Epidermal melanocyte (primary cell): ENCODE measurements around the gene RHBDL1.
A peak's percentile ranks its signal among the peaks of the same experiment; 100 is the strongest.

ENCODE experiments used
- DNase-seq: peaks from one replicate; pipeline ENCODE4 v3.0.0; 2011; ENCODE audit warnings: low spot score; ENCODE audit not compliant: insufficient read length

The RHBDL1 gene

DNA sequence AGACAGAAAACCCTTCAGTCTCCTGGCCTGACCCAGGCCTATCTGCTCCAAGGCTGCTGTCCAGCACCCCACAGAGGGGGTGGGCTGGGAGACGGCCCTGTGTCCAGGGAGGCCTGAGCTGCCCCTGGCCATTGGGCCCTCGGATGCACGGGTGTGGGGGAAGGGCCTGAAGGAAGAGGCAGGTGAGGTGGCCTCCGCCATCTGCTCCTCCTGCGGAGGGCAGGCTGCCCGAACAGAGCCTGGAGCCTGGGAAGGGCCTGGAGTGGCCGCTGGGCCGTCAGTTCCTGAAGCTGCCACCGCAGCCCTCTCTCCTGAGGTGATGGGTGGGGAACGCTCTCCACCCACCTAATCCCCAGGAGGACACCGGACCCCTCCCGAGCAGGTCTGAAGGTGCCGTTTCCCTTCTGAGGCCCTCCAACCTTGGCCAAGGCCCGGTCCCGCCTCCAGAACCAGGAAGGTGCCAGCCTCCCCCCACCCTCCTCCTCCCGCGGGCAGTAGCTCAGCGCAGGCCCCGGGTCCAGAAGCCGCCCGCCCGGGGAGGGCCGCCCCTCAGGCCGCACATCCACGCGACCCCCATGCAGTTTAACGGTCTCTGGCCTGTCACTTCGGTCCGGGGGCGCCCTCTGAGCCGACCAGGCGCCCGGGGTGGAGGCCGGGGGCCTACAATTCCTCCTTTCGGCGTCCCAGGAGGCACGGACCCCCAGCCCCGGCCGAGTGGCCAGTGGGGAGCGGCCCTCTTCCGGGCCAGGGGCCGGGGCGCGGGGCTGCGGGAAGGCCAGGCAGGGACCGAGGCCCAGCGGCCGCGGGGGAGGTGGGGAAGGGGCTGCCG, 29.3 kb downstream of the RHBDL1 start:
- DNase-seq: no peak

DNA sequence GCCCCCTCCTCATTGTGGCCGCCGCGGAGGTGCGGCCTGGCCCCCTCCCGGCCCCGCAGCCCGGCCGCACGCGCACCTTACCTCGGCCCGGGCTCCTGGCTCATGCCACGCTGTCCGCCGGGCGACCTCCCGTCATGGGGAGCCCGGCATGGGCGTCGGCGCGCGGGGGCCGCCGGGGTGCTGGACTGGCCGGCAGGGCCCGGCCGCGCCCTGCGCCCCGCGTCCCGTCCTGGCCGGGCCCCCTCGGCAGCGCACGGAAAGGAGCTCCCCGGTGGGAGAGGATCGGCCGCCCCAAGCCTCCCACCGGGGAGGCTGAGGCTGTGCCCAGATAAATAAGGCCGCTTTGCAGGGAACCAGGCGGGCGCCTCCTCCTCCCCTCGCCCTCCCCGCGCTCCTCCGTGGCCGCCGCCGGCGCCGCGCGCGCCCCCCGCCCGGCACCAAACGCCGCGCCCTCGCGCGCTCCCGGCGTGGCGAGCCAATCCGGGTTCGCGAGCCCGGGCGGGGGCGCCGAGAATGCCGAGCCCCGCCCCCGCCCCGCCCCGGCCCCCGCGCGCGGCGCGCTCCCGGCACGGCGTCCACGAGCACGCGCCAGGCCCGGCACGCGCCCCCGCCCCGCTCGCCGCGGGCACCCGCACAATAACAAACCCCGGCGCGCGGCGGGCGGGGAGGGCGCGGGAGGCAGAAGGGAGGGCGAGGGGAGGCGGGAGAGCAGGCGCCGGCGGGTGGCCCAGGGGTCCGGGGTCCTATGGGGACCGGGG, 30.1 kb downstream of the RHBDL1 start, which contains the start of gene FBXL16:
Gene FBXL16 (minus strand): TSS at position 371 of the 758 bp plus-strand sequence. CDS start 8,396 bp downstream, outside the sequence.
- no peak for DNase-seq

DNA sequence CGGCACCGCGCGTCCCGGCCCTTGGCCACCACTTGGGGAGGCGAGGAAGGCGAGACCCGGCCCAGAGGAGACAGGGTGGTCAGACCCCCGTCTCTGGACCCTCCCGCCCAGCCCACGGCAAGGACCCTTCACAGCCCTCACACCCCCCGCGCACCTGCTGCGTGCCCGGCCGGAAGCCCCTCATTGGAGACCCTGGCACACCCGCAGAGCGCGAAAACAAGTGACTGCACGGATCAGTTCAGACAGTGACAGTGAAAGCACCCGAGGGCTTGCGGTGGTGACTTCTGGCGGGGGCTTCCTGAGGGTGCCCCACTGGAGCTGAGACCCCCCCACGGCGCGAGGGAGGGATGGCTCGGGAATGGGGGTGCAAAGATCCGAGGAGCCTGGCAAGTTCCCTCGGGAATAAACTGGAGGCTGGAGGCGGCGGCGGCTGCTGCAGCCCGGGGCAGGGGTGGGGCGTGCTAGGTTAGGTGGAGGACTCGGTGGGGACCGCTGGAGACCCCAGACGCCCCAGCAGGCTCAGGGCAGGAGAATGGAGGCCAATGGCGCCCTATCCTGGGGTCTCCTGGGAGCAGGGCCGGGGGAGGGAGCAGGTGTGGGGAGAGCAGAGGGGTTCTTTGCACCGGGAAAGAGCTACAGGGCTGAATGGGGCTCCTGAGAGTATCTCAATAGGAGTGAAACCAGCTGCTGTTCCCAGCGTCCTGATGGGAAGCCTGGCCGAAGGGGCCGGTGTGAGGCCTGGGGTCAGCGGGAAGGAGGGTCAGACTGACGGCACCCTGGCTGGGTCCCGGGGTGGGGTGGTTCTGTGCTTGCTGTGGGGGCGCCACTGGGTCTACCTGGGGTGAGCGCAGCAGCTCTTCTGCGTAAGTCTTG, 31.0 kb downstream of the RHBDL1 start:
- DNase-seq: no peak

DNA sequence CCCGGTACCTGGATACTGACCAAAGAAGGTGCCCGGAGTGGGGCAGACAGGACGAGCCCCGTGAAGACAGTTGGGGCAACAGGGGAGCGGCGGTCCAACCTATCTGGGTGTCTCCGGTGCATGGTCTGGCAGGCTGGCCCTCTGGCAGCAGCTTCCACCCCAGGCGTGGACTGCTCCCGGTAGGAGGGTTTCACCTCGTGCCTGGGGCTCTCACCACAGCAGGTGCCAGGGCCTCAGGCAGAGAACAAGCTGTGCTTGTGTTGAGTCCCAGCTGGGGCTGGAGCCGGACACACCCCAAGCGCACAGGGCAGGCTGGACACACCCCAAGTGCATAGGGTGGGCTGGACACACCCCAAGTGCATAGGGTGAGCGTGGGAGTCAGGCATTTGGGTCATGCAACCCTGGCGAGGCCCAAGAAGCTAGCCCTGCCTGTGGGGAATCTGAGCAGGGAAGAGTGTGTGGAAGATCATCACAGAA, 31.6 kb downstream of the RHBDL1 start:
- DNase-seq: no peak

DNA sequence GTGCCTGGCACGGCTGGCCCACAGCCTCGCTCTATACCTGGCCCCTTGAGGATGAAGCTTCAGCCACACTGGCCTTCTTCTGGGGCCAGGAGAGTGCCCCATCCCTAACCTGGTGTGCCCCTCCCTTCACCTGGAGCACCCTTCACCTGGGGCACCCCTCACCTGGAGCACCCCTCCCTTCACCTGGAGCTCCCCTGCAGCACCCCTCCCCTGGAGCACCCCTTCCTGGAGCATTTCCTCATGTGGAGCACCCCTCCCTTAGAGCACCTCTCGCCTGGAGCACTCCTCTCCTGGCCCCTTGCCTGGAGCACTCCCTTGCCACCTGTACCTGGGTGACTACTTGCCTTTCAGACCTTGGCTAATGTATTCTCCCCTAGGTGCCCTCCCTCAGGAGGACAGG, 32.5 kb downstream of the RHBDL1 start:
- DNase-seq: no peak

DNA sequence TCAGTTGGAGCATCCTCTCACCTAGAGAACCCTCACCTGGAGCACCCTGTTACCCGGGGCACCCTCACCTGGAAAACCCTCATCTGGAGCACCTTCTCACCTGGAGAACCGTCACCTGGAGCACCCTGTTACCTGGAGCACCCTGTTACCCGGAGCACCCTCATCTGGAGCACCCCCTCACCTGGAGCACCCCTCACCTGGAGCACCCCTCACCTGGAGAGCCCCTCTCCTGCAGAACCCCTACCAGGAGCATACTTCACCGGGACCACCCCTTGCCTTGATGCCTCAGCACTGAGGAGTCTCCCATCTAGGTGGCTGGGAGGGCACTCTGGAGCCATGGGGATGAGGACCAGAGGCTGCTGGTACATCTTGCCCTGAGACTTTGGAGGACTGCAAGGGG, 33.5 kb downstream of the RHBDL1 start:
- DNase-seq: no peak

DNA sequence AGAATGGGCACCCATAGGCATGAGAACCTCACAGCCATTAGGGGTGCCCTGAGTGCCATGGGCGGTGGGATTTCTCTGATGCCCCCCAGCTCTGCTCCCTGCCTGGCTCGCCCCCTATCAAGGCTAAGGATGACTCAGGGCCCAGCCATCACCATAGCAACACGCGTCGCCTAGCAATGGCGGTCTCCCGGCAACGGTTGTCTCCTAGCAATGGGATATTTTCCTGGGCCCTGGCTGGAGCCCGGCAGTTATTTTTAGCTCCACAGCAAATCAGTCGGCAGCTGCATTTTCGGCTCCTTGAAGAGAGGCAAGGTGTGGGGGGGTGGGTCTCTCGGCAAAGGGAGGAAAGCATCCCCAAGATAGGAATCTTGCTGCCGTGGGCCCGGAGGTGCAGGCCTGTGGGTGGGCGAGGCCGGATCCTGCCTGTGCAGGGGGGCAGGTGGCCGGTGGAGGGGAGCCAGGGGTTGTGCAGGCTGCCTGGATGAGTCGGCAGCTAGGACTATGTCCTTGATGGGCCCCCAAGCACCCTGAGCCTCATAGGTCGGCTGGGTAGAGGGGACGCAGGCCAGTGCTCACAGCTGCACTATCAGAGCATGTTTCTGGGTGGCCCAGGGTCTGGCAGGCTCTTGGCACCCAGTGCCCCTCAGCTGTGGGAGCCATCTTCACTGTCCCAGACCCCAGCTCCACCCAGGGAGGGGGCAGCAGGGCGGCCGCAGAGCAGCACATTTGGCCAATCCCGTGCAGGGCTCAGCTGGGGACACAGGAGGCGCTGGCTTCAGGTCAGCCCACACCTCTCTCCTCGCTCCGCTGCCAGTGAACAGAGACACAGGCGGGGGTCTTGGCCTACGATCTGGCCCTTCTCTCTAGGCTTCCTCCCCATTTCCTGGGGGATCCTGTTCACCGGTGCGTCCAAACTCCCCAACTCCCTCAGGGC, 34.4 kb downstream of the RHBDL1 start:
- no peak for DNase-seq

DNA sequence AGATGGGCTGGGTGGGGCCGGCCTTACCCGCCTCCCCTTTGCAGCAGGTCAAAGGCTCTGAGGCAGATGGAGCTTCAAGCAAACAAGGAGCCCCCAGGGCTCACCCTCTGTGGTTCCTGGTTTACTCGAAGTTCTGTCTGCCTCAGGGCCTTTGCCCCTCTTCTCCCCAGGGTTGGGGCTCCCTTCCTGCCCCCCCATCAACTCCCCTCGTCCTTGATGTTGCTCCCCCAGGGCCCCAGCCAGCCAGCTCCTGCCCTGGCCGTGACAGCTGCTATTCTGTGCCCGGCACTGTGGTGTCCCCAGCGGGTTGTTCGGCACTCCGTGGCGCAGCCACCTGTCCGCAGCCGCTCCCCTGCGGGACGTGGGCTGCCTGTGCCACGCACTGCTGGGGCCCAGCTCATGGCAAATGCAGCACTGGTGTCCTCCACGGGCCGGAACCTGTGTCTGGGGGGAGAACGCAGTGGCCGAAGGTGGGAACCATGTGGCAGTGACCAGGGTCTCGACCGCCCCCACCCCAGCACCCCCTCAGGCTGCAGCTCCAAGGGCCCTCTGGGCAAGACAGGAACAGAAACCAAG, 35.1 kb downstream of the RHBDL1 start:
- DNase-seq: no peak

DNA sequence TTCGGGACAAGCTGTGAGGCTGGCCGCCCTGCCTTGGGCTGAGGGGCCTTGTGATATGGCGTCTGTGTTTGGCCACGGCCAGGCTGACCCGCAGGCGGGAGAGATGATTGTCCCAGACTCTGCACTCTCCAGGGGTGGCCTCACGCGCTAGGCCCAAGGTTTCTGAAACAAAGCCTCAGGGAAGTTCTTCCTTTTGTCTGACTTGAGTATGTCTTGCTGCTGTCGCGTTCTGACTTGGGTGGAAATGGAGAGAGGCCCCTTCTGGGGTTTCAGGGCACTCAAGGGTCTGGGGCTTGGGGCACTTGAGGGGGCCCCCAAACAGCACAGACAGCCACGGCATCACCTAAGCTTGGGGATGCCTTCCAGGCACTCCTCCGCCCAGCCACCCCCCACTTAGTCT, 35.6 kb downstream of the RHBDL1 start:
- no peak for DNase-seq

DNA sequence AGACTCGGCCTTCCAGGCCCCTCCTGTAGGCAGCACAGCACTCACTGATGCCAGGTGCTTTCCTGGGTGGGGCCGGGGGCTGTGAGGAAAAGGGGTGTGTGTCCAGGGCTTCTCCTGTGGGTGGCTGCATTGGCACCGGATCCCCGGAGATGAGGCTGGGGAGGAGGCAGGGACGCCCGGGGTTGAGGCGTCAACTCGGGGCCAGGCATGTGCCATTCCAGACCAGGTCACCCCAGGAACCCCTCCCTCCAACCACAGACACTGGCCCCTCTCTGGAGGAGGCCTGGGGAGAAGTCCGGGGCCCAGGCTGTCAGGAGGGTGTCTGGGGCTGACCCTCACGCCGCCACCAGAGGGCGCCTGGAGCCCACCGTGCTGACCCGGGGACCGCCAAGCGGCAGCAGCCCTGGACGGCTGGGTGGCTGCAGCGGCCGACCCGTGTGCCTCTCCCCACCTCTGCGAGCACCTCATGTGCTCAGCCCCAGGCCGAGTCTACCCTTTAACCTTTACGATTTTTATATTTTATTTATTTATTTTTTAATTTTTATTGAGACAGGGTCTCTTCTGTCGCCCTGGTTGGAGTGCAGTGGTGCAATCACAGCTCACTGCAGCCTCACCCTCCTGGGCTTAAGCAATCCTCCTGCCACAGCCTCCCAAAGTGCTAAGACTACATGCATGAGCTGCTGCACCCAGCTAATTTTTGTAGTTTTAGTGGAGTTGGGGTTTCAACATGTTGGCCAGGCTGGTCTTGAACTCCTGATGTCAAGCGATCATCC, 36.3 kb downstream of the RHBDL1 start:
- peak; percentile 95 for DNase-seq

DNA sequence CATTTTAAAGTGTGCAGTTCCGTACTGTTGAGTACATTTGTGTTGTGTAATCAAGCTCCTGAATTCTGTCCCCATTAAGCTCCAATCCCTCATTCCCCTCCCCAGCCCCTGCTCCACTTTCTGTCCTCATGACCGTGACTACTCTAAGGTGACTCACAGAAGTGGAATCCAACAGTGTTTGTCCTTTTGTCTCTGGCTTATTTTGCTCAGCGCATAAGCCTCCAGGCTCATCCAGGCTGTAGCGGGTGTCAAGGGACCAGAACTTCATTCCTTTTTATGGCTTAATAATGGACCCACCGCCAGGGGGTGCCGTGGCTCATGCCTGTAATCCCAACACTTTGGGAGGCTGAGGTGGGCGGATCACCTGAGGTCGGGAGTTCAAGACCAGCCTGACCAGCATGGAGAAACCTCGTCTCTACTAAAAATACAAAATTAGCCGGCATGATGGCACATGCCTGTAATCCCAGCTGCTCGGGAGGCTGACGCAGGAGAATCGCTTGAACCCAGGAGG, 37.3 kb downstream of the RHBDL1 start:
- DNase-seq: peak; percentile 63

DNA sequence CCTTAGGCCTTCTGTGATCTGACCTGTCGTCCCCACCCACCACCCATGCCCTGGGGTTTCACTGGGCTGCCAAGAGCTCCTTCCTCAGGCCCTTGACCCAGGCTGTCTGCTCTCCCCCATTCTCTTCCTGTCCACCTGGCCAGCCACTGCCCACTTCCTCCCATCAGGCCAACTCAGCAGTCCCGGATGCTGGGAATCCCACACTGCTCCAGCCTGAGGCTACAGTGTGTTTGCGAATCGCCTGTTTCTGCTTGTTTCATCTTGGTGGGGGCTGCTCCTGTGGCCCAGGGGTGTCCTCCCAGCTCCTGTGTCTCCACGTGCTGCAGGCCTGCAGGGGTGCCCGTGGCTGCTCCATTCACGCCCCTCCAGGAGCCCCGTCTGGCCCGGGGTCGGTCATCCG, 38.6 kb downstream of the RHBDL1 start:
- no peak for DNase-seq

DNA sequence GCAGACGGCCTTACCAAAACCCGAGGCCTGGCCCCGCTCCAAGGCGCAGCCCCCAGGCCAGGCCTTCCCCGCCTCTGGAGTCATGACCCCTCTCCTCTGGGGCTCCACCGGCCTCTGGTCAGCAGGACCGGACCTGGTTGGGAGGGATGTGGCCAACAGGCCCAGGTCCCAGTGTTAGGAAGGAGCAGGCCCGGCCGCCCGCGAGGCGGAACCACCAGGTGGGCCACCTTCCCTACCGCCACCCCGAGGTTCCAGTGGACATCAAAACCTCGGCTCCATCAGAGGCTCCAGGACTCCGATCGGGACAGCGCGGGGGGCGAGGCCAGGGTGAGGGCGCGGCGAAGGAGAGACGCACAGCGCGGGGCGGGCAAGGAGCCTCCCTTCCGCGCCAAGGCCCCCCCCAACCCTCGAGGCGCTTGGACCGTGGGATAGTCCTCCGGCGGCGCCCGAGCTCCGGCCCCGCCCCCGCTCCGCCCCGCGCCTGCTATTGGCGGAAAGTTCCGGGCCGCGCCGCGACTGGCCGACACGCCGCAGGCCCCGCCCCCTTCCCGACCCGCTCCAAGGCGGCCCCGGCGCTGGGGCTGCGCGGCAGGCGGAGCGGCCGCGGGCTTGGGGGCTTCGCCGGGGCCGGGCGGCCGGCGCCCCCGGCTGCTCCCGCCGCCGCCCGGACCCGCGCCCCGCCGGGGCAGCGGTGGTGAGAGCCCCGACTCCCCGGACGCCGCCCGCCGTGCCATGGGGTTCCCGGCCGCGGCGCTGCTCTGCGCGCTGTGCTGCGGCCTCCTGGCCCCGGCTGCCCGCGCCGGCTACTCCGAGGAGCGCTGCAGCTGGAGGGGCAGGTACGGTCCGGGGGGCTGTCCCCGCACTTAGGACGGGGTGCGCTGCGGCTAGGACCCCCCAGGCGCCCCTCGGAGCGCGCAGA, 39.3 kb downstream of the RHBDL1 start, which contains the start of gene METRN:
Gene METRN (plus strand): TSS at position 561 of the 919 bp plus-strand sequence. CDS start 172 bp downstream, at position 733.
- peak; percentile 98 for DNase-seq

DNA sequence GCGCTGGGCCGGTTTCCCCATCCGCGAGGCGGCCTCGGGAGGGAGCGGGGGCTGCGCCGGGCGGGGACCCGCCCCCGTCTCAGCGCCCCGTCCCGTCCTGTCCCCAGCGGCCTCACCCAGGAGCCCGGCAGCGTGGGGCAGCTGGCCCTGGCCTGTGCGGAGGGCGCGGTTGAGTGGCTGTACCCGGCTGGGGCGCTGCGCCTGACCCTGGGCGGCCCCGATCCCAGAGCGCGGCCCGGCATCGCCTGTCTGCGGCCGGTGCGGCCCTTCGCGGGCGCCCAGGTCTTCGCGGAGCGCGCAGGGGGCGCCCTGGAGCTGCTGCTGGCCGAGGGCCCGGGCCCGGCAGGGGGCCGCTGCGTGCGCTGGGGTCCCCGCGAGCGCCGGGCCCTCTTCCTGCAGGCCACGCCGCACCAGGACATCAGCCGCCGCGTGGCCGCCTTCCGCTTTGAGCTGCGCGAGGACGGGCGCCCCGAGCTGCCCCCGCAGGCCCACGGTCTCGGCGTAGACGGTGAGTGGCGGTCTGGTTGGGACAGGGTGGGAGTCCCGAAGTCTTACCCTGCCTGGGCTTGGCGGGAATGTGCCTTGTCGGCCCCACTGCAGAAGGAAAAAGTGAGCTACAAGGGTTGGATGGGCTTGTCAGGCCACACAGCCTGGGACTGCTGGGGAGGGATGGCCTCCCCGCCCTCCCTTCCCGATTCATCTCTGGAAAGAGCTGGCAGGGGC, 40.2 kb downstream of the RHBDL1 start:
- no peak for DNase-seq

DNA sequence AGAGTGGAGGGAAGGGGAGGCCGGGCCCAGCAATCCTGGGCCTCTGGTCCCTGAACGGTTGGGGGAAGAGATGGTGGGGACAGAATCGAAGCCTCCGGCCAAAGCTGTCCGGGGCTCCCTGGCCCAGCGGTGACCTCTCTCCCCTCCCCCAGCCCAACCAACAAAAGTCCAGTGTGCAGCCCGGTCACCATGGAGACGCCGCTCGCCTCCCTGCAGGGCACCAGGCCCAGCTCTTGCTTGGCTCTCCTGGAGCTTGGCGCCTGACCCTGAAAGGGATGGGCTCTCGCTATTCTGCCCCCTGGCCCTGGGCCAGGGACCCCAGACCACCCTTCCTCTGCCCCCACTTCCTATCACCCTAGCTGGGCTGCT, 40.7 kb downstream of the RHBDL1 start:
- DNase-seq: peak; percentile 91

DNA sequence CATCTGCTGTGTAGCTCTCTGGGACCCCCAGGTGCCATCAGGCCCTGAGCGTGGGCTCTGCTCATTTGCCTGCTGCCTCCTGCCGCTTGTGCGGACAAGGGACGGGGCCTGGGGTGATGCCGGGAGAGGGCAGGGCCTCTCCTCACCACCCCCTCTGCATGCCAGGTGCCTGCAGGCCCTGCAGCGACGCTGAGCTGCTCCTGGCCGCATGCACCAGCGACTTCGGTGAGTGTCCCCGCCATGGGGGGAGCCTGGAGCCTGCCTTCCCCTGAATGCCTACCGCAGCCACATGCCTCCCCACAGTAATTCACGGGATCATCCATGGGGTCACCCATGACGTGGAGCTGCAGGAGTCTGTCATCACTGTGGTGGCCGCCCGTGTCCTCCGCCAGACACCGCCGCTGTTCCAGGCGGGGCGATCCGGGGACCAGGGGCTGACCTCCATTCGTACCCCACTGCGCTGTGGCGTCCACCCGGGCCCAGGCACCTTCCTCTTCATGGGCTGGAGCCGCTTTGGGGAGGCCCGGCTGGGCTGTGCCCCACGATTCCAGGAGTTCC, 41.4 kb downstream of the RHBDL1 start:
- DNase-seq: no peak
